GM12872 (cell line): ENCODE data around the gene MRGPRE.

Experiments
- TF ChIP-seq, protein P1 (sequence below): IDR thresholded peaks from 3 replicates; pipeline ENCODE4 v1.5.1; 2011; ENCODE audit warnings: low read depth, mild to moderate bottlenecking, low read length, moderate library complexity; ENCODE audit not compliant: insufficient read depth

Gene MRGPRE

DNA sequence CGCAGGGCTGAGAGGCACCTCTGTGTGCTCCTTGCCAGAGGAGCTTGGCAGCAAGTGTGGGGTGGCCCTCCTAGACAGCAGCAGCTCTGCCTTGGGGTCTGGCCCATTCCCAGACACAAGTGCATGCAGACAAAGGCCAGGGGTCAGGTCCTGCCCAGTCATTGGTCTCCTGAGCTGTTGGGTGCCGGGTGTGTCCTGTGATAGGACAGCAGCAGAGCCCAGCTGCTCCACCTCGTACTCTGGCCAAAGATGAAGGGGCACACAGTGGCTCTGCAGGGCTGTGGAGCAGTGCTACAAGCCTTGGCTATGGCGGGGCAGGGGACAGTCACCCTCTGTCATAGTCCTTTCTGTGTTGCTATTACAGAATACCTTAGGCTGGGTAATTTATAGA, 49.8 kb downstream of the MRGPRE start:
- TF ChIP-seq, protein P1, sequence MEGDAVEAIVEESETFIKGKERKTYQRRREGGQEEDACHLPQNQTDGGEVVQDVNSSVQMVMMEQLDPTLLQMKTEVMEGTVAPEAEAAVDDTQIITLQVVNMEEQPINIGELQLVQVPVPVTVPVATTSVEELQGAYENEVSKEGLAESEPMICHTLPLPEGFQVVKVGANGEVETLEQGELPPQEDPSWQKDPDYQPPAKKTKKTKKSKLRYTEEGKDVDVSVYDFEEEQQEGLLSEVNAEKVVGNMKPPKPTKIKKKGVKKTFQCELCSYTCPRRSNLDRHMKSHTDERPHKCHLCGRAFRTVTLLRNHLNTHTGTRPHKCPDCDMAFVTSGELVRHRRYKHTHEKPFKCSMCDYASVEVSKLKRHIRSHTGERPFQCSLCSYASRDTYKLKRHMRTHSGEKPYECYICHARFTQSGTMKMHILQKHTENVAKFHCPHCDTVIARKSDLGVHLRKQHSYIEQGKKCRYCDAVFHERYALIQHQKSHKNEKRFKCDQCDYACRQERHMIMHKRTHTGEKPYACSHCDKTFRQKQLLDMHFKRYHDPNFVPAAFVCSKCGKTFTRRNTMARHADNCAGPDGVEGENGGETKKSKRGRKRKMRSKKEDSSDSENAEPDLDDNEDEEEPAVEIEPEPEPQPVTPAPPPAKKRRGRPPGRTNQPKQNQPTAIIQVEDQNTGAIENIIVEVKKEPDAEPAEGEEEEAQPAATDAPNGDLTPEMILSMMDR = no peak

DNA sequence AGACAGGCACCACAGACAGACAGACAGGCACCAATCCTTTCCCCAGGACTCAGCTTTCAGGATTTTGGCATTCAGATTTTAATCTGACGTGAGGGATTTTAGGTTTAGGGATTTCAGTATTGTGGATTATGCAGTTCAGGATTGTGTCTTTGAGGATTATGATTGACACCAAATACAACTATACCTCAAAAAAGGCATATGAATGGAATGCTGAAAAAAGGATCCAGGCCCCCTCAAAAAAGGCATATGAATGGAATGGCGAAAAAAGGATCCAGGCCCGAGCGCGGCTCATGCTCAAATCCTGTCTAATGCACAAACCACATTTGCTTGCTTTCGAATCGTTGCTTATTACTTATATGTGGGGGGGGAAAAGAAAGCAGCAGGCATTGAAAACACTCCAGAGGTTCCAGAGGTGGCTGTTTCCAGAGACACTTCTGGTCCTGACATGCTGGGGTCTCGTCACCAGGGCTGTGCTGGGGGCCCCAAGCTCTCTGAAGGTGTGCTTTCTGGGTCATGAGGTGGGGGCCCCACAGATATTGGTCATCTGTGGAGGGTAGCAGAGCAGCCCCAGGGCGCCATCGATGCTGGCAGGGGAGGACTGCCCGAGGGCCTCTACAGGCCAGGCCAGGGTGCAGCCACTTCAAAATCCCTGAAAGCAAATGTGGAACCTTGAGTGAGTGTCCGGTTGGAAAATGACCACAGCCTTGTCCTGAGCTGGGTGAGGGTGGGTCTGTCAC, 50.3 kb downstream of the MRGPRE start:
- TF ChIP-seq, protein P1 = no peak

DNA sequence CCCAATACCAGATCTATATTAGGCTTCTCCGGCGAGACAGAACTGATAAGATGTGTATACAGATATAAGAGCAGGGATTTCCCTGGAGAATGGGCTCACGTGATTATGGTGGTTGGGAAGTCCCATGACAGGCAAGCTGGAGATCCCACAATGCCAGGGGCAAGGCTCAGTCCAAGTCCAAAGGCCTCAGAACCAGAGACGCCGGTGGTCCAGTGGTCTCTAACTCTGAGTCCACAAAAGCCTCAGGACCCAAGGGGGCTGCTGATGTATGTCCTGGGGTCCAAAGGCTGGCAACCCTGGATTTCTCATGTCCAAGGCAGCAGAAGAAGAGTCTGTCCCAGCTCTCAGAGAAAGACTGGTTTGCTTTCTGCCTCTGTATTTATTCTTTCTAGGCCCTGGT, 51.3 kb downstream of the MRGPRE start:
- TF ChIP-seq, protein P1 = no peak

- TF ChIP-seq, protein P1 = no peak
These were observed 53.9 kb downstream of the MRGPRE start for GRCh38 chr11:3178349-3178748.

GRCh38 chr11:3177931-3178330, 54.3 kb downstream of the MRGPRE start:
- TF ChIP-seq, protein P1 = no peak
